Endothelial cell of umbilical vein (primary cell): ENCODE measurements around the gene SYTL2. TPM values are rescaled to one million over a fixed set of nuclear protein-coding genes. Genes with fewer than 3 reads are reported as not detected.

Experiments
- BruUV-seq: library from RNA; stranded (reverse); fragments of 400-500 nt; replicated peaks from 2 replicates; lab custom pipeline; 2021; lab: Mats Ljungman, UMichigan
- CTCF ChIA-PET: fragments of 300-600, 350-600 bp; sonication (Branson Sonifier 250); formaldehyde crosslinking; loops from one replicate; lab custom pipeline; 2021; ENCODE audit warnings: antibody characterized with exemption, inconsistent platforms; lab: Charles Lee
- POLR2A ChIA-PET: fragments of 300-600, 350-600 bp; sonication (Branson Sonifier 250); formaldehyde crosslinking; loops from one replicate; lab custom pipeline; 2021; ENCODE audit warnings: antibody characterized with exemption, inconsistent platforms; lab: Charles Lee
- DNase-seq: peaks from one replicate; pipeline ENCODE4 v3.0.0-alpha.2; 2011; ENCODE audit warnings: low read depth, low spot score
- FAIRE-seq: peaks from 2 replicates; lab custom pipeline; 2011; peaks lifted over from hg19 to GRCh38; lab: Jason Lieb, UNC
- H2AFZ ChIP-seq: 2 replicates; pipeline ENCODE4 v1.6.0; 2012; ENCODE audit warnings: low read depth, low read length, control low read depth, inconsistent platforms
- H3K27ac ChIP-seq: 2 replicates; pipeline ENCODE4 v1.5.1; 2011; ENCODE audit warnings: low read depth, mild to moderate bottlenecking, control low read depth, low read length, moderate library complexity; ENCODE audit not compliant: insufficient read depth
- H3K27me3 ChIP-seq, 2 experiments: 2 replicates each; pipeline versions ENCODE4 v1.6.0 to v1.6.1; 2011; ENCODE audit warnings: low read length in 2 of 2, mixed read lengths in 1 of 2; ENCODE audit not compliant: control insufficient read depth in 2 of 2, insufficient read depth in 2 of 2
- H3K36me3 ChIP-seq, 2 experiments: 2 replicates in 1 of 2; 3 replicates in 1 of 2; pipeline ENCODE4 v1.5.1; 2011; ENCODE audit warnings: low read length in 2 of 2, mild to moderate bottlenecking in 1 of 2, moderate library complexity in 1 of 2; ENCODE audit not compliant: control insufficient read depth in 2 of 2, insufficient read depth in 2 of 2; ENCODE audit errors: extremely low read depth in 1 of 2
- H3K4me1 ChIP-seq: 3 replicates; pipeline ENCODE4 v1.5.1; 2011; ENCODE audit warnings: mild to moderate bottlenecking, low read length; ENCODE audit not compliant: control insufficient read depth, insufficient read depth; ENCODE audit errors: extremely low read depth
- H3K4me2 ChIP-seq: 2 replicates; pipeline ENCODE4 v1.6.1; 2011; ENCODE audit warnings: low read length, control low read depth, mixed read lengths; ENCODE audit not compliant: insufficient read depth
- H3K4me3 ChIP-seq, 3 experiments: fragments of 200-600 bp in 1 of 3; sonication (generic), shearing (Covaris generic) in 1 of 3; replicated peaks in 1 of 3; 2 replicates each; pipeline ENCODE4 v1.5.1; 2011 to 2016; ENCODE audit warnings: control low read depth in 3 of 3, low read length in 3 of 3, mild to moderate bottlenecking in 2 of 3, inconsistent platforms in 1 of 3, low read depth in 1 of 3, moderate library complexity in 1 of 3; ENCODE audit not compliant: insufficient read depth in 1 of 3
- H3K79me2 ChIP-seq: 2 replicates; pipeline ENCODE4 v1.6.0; 2012; ENCODE audit warnings: low read length, inconsistent platforms; ENCODE audit not compliant: control insufficient read depth, insufficient read depth
- H3K9ac ChIP-seq: replicated peaks from 2 replicates; pipeline ENCODE3; 2011; ENCODE audit warnings: low read length, control low read depth; ENCODE audit not compliant: insufficient read depth; ENCODE audit errors: extremely low read depth
- H3K9me1 ChIP-seq: replicated peaks from 3 replicates; pipeline ENCODE4 v1.6.0; 2011; ENCODE audit warnings: mild to moderate bottlenecking, low read length; ENCODE audit not compliant: control insufficient read depth, insufficient read depth; ENCODE audit errors: extremely low read depth
- H3K9me3 ChIP-seq: replicated peaks from 2 replicates; pipeline ENCODE4 v1.5.1; 2012; ENCODE audit warnings: low read length, inconsistent platforms; ENCODE audit not compliant: control insufficient read depth, insufficient read depth
- H4K20me1 ChIP-seq: replicated peaks from 2 replicates; pipeline ENCODE3; 2011; ENCODE audit warnings: mild to moderate bottlenecking, low read length; ENCODE audit not compliant: control insufficient read depth, insufficient read depth; ENCODE audit errors: extremely low read depth
- EZH2 ChIP-seq: IDR thresholded peaks from 2 replicates; pipeline ENCODE4 v1.6.1; 2012; ENCODE audit warnings: borderline replicate concordance, low read depth, mild to moderate bottlenecking, moderate library complexity, low read length, inconsistent platforms; ENCODE audit not compliant: severe bottlenecking
- FOS ChIP-seq: IDR thresholded peaks from 2 replicates; pipeline ENCODE4 v1.6.1; 2011; ENCODE audit warnings: mild to moderate bottlenecking, low read length, moderate library complexity, borderline replicate concordance; ENCODE audit not compliant: insufficient read depth
- GATA2 ChIP-seq: IDR thresholded peaks from 2 replicates; pipeline ENCODE4 v1.7.0; 2011; ENCODE audit warnings: low read depth, mild to moderate bottlenecking, moderate library complexity, mixed read lengths, low read length; ENCODE audit not compliant: insufficient read length, insufficient read depth
- JUN ChIP-seq: IDR thresholded peaks from 2 replicates; pipeline ENCODE4 v1.6.1; 2011; ENCODE audit warnings: borderline replicate concordance, low read depth; ENCODE audit not compliant: insufficient read length, insufficient read depth
- MYC ChIP-seq: IDR thresholded peaks from one replicate; pipeline ENCODE4 v1.6.1; 2011; ENCODE audit warnings: mild to moderate bottlenecking, low read depth, low read length
- POLR2A ChIP-seq: IDR thresholded peaks from 2 replicates; pipeline ENCODE4 v1.6.1; 2012; ENCODE audit warnings: low read depth, mild to moderate bottlenecking, control low read depth, low read length
- POLR2AphosphoS5 ChIP-seq: IDR thresholded peaks from 2 replicates; pipeline ENCODE4 v1.6.1; 2012; ENCODE audit warnings: low read depth, mild to moderate bottlenecking, control low read depth, low read length, moderate library complexity; ENCODE audit not compliant: insufficient read depth
- dilution Hi-C: fragments of 300-500 bp; cut with MboI; formaldehyde crosslinking; loops from one replicate; pipeline ENCODE4 v1.15.0; 2019; ENCODE audit warnings: low sequenced_read_pairs; ENCODE audit not compliant: extremely low pct_ligation_motif_present
- intact Hi-C: fragments of 100-400 bp; cut with micrococcal nuclease; formaldehyde crosslinking; loops from one replicate; pipeline ENCODE4 v1.10.0; 2022
- polyA plus RNA-seq, 4 experiments: library from polyadenylated mRNA; depleted of rRNA in 3 of 4; stranded (reverse) in 3 of 4; unstranded in 1 of 4; fragments of >200 nt; gene quantifications; 2 replicates each; pipeline versions ENCODE4 v1.2.1 to v1.2.3, GENCODE V29; 2011 to 2012; ENCODE audit warnings: missing spikeins in 1 of 4
- total RNA-seq: library from RNA; stranded (reverse); gene quantifications from 2 replicates; pipeline ENCODE4 v1.2.3, GENCODE V29; 2021
- TF ChIP-seq, protein P1 (sequence below), 2 donors: IDR thresholded peaks; 1 replicate in 1 of 2; 2 replicates in 1 of 2; pipeline ENCODE4 v1.5.1; 2011; ENCODE audit warnings: low read length in 2 of 2, mild to moderate bottlenecking in 2 of 2, moderate library complexity in 2 of 2, control low read depth in 1 of 2, inconsistent platforms in 1 of 2, low read depth in 1 of 2; ENCODE audit not compliant: insufficient read depth in 1 of 2; ENCODE audit errors: extremely low read depth in 1 of 2
- TF ChIP-seq, protein P2 (sequence below): IDR thresholded peaks from 2 replicates; pipeline ENCODE4 v1.6.1; 2011; ENCODE audit not compliant: insufficient read depth, insufficient read length

The SYTL2 gene
- total and polyA plus RNA-seq, 2 donors (not counting 3 experiments of a cell fraction or from before 2014, with no cell fraction given): 1.4 to 2.4 TPM

- Histone ChIP-seq H3K9me3 (no peaks in the 10 kb centered on the region), H3K9me1 (no peaks in the 10 kb centered on the region), H3K4me1 (peaks cover 3% of the 10 kb centered on the region), H4K20me1 (no peaks in the 10 kb centered on the region), H3K4me2 (no peak overlapping the region), H3K36me3 (no peaks in the 10 kb centered on the region), H3K79me2 (no peaks in the 10 kb centered on the region), H3K27ac (no peak overlapping the region), H3K4me3 (no peak overlapping the region), H3K9ac (no peak overlapping the region), H3K27me3 (no peaks in the 10 kb centered on the region), H2AFZ (no peak overlapping the region)
- TF ChIP-seq POLR2AphosphoS5 (no peak), GATA2 (peak; percentile 78), JUN (peak; percentile 45)
- CTCF ChIA-PET: interaction anchor here (1.1 to 1.8 kb wide), 2 partner anchors 10 kb away, joined by 3 to 10 read pairs; partner anchors contain the start of gene CCDC83
- DNase-seq (peak; percentile 11), FAIRE-seq (no peak)
- intact Hi-C loops: no loop called here
- dilution Hi-C loops: no loop called here
- POLR2A ChIA-PET: no interaction called here
- no TSS peak for BruUV-seq
Observed at GRCh38 chr11:85844439-85845123, 33.6 kb upstream of the SYTL2 start.

GRCh38 chr11:85843929-85844328, 33.0 kb upstream of the SYTL2 start:
- no peak overlapping the region for H2AFZ ChIP-seq
- H3K4me3 ChIP-seq: no peak overlapping the region
- ChIA-PET POLR2A (no interaction called here), CTCF (interaction anchor here (1.1 to 1.2 kb wide), 2 partner anchors 10 to 75 kb away, joined by 3 read pairs; no protein-coding TSS in a partner anchor)
- no peak for DNase-seq
- no peak overlapping the region for H3K27ac ChIP-seq
- peaks cover 3% of the 10 kb centered on the region for H3K4me1 ChIP-seq
- no peaks in the 10 kb centered on the region for H3K36me3 ChIP-seq
- H3K9me3 ChIP-seq: no peaks in the 10 kb centered on the region
- no TSS peak for BruUV-seq
- H3K9me1 ChIP-seq: no peaks in the 10 kb centered on the region
- H3K4me2 ChIP-seq: no peak overlapping the region
- intact Hi-C loops (no loop called here), dilution Hi-C loops (no loop called here)
- H3K9ac ChIP-seq: no peak overlapping the region
- TF ChIP-seq, protein P1, sequence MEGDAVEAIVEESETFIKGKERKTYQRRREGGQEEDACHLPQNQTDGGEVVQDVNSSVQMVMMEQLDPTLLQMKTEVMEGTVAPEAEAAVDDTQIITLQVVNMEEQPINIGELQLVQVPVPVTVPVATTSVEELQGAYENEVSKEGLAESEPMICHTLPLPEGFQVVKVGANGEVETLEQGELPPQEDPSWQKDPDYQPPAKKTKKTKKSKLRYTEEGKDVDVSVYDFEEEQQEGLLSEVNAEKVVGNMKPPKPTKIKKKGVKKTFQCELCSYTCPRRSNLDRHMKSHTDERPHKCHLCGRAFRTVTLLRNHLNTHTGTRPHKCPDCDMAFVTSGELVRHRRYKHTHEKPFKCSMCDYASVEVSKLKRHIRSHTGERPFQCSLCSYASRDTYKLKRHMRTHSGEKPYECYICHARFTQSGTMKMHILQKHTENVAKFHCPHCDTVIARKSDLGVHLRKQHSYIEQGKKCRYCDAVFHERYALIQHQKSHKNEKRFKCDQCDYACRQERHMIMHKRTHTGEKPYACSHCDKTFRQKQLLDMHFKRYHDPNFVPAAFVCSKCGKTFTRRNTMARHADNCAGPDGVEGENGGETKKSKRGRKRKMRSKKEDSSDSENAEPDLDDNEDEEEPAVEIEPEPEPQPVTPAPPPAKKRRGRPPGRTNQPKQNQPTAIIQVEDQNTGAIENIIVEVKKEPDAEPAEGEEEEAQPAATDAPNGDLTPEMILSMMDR (IDR thresholded peaks at IDR 0.05; ENCODE audit: extremely low read depth in 1 of 2, insufficient read depth in 1 of 2, low read depth in 1 of 2, low read length in 2 of 2): no peak
- TF ChIP-seq GATA2 (no peak), POLR2AphosphoS5 (no peak), MYC (no peak), POLR2A (no peak), JUN (no peak), EZH2 (no peak), FOS (no peak)
- TF ChIP-seq, protein P2, sequence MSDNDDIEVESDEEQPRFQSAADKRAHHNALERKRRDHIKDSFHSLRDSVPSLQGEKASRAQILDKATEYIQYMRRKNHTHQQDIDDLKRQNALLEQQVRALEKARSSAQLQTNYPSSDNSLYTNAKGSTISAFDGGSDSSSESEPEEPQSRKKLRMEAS: no peak
- H3K27me3 ChIP-seq: no peaks in the 10 kb centered on the region
- no peaks in the 10 kb centered on the region for H3K79me2 ChIP-seq
- H4K20me1 ChIP-seq: no peaks in the 10 kb centered on the region
- FAIRE-seq: no peak
